GM12864 (cell line): ENCODE data around the gene WWOX.

Source experiments
- DNase-seq: peaks from one replicate; pipeline ENCODE4 v3.0.0-alpha.2; 2011; ENCODE audit warnings: low read depth
- H3K4me3 ChIP-seq: 2 replicates; pipeline ENCODE4 v1.5.1; 2011; ENCODE audit warnings: mild to moderate bottlenecking, low read depth, low read length, control low read depth
- TF ChIP-seq, protein P1 (sequence below): IDR thresholded peaks from 2 replicates; pipeline ENCODE4 v1.5.1; 2011; ENCODE audit warnings: low read depth, mild to moderate bottlenecking, moderate library complexity, low read length, control low read depth, inconsistent platforms; ENCODE audit errors: missing control alignments

The WWOX gene

DNA sequence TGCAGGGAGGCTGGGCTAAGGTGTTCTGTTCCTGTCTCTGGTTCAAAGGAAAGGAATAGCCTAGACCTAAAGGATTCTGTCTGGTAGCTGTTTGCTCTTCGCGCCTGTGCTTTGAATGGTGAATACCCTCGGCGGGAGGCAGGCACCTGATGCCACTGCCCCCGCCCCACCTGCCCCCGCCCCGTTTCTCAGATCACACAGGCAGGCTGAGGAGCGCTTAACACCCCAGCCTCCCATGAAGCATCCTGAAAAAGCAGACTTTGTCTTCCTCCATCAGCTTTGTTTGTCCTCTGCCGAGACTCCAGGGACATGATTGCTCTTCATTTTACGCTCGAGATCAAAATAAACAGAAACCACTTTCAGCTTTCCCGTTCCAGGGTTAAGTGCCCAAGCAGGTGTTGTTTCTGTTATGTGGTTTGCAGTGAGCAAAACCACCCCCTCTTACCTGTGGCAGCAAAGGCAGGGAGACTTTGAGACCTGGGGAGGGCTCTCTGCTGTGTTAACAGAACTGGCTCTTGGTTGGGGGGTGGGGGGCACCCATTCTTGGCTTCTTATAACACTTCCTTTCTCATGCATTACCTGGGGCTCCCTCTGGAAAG lies 452.1 kb downstream of the WWOX start:
- no peak for DNase-seq
- no peak overlapping the region for H3K4me3 ChIP-seq
- TF ChIP-seq, protein P1, sequence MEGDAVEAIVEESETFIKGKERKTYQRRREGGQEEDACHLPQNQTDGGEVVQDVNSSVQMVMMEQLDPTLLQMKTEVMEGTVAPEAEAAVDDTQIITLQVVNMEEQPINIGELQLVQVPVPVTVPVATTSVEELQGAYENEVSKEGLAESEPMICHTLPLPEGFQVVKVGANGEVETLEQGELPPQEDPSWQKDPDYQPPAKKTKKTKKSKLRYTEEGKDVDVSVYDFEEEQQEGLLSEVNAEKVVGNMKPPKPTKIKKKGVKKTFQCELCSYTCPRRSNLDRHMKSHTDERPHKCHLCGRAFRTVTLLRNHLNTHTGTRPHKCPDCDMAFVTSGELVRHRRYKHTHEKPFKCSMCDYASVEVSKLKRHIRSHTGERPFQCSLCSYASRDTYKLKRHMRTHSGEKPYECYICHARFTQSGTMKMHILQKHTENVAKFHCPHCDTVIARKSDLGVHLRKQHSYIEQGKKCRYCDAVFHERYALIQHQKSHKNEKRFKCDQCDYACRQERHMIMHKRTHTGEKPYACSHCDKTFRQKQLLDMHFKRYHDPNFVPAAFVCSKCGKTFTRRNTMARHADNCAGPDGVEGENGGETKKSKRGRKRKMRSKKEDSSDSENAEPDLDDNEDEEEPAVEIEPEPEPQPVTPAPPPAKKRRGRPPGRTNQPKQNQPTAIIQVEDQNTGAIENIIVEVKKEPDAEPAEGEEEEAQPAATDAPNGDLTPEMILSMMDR, result no peak

DNA sequence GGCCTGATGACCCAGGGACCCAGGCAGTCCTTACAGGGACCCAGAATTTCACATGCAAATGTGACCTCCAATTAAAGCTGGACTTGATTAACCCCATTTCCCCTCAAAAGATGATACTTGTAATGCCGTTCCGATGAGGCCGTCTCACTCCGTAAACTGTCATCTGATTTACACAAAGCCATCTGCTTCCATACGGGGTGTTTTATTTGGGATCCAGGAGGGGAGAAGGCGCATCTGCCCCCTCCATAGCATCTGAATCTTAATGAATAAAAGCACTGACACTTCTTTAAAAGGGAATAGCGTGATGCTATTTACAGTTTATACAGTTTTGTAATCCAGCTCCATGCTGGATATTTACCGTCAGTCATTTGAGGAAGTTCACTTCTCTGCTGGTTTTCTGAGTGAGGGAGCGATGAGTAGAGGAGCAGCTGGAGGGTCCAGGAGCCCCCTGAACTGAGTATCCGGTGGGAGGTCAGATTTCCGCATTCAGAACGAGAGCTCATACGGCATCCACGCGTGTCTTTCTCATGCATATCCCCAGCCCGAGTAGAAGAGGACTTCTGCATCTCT lies 452.7 kb downstream of the WWOX start:
- DNase-seq, result no peak
- TF ChIP-seq, protein P1, result no peak
- H3K4me3 ChIP-seq, result no peak overlapping the region

DNA sequence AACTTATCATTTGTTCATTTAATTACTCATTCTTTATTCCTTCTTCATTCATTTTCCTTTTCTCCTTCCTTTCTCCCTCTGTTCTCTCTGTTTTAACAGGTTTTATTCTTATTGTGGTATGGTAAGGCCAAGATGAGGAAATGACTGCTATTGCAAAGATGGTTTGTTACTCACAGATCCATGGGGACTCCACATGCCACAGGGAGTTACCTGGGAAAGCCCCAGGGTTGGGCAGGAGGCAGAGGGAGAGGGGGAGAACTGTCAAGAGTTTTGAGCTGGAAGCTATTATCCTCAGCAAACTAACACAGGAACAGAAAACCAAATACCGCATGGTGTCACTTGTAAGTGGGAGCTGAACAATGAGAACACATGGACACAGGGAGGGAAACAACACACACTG lies 453.3 kb downstream of the WWOX start:
- TF ChIP-seq, protein P1, result no peak

DNA sequence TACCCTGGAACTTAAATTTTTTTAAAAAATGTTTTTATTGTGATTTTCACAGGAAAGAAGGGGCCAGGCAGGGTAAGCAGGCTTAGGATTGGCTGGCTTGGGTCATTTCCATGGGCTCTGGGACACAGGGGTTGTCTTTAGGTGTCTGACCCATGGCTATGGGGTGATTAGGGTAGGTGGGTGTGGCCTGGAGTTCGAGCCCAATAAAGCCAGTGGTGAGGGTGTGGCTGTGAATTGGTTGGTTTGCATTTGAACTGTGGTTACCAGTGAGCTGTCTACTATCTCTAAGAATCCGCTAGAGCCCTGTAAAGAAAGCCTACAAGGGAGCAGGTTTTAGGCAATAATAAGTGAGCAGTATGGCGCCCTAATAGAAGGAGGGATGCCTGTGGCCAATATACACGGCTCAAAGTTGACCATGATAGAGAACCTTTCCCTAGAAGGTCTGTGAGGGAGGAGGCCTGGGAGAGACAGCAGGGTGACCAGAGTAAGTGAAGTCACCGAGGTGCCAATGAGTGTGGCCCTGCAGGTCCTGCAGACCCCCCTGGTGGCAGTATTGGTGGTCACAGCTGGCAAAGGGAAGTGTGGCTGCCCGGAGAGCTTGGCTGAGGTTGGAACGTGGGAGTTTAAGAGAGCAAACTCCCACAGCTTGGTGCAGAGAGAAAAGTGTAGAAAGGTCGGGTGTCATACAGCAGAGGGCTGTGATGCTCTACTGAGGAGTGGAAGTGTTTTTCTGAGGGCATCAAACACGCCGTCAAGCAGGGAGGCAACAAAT lies 454.0 kb downstream of the WWOX start:
- no peak overlapping the region for H3K4me3 ChIP-seq
- TF ChIP-seq, protein P1, result no peak
- no peak for DNase-seq

More for the DNA sequence above, 453.3 kb downstream of the WWOX start:
- DNase-seq, result no peak
- H3K4me3 ChIP-seq, result no peak overlapping the region

DNA sequence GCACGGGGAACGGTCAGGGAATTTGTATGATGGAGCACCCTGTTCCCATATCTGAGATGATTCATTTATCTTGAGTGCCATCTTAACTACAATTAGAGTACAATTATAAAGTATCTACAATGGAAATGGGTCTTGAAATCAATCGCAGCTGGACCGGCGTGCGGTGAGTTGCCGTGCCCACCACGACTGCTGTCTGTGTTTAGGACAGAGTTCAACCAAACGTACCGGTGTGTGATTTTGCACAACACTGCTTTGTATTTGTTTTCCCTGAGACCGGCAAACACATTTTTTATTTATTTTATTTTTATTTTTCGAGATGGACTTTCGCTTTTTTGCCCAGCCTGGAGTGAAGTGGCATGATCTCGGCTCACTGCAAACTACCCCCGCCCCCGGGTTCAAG lies 457.0 kb downstream of the WWOX start:
- no peak overlapping the region for H3K4me3 ChIP-seq
- TF ChIP-seq, protein P1, result no peak
- no peak for DNase-seq

DNA sequence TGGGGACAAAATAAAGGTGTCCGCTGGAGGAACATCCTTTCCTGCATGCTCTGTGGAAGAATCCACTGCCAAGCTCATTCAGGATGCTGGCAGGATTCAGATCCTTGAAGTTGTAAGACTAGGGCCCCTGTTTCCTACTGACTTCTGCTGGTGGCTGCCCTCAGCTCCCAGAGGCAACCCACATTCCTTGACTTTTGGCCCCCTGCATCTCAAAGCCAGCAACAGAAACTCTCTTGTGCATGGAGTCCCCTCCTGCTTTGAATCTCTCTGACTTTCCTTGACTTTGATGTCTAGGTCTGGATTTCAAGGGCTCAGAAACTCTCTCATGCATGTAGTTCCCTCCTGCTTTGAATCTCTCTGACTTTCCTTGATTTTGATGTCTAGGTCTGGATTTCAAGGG lies 461.5 kb downstream of the WWOX start:
- no peak for DNase-seq
- TF ChIP-seq, protein P1, result no peak
- H3K4me3 ChIP-seq, result no peak overlapping the region
